Sigmoid colon (tissue), 7 donors: ENCODE measurements around the gene SYNJ1. TPM values are rescaled to one million over a fixed set of nuclear protein-coding genes. Genes with fewer than 3 reads are reported as not detected.
"Not testable (repeated sequence)": the region's sequence is repeated elsewhere in the genome, so short reads cannot be mapped to it uniquely, and the experiment has no call there.

ENCODE experiments used
- DNase-seq: peaks from one replicate; pipeline ENCODE4 v3.0.0-alpha.2; 2019
- H3K27ac ChIP-seq, 4 donors: fragments of 200-600 bp; sonication (generic); one replicate each; pipeline ENCODE4 v1.5.1; 2016 to 2019; ENCODE audit warnings: mild to moderate bottlenecking in 1 of 4
- H3K27me3 ChIP-seq, 3 donors: fragments of 200-600 bp; sonication (generic); one replicate each; pipeline ENCODE4 v1.5.1; 2019; ENCODE audit warnings: mild to moderate bottlenecking in 1 of 3
- H3K36me3 ChIP-seq, 4 donors: fragments of 200-600 bp; sonication (generic); one replicate each; pipeline ENCODE4 v1.5.1; 2016 to 2019
- H3K4me1 ChIP-seq, 4 donors: fragments of 200-600 bp; sonication (generic); one replicate each; pipeline ENCODE4 v1.5.1; 2017 to 2019
- H3K4me3 ChIP-seq, 4 donors: fragments of 200-600 bp; sonication (generic); one replicate each; pipeline ENCODE4 v1.5.1; 2017 to 2019; ENCODE audit warnings: mild to moderate bottlenecking in 2 of 4, moderate library complexity in 1 of 4
- H3K9me3 ChIP-seq, 4 donors: fragments of 200-600 bp in 3 of 4; sonication (generic) in 3 of 4; one replicate each; pipeline versions ENCODE4 v1.5.1 to v1.6.1; 2013 to 2019
- EP300 ChIP-seq, 4 donors: sonication (generic); formaldehyde crosslinking; IDR thresholded peaks; one replicate each; pipeline ENCODE4 v1.6.1; 2017; ENCODE audit warnings: antibody characterized with exemption in 4 of 4
- POLR2A ChIP-seq, 2 donors: fragments of 450-650 bp; IDR thresholded peaks; one replicate each; pipeline ENCODE4 v1.6.1; 2016; ENCODE audit warnings: antibody characterized with exemption in 2 of 2, mild to moderate bottlenecking in 2 of 2, moderate library complexity in 2 of 2
- POLR2AphosphoS5 ChIP-seq, 4 donors: sonication (generic); formaldehyde crosslinking; IDR thresholded peaks; one replicate each; pipeline ENCODE4 v1.6.1; 2017; ENCODE audit warnings: antibody characterized with exemption in 4 of 4
- WGBS, 2 donors: extraction: QIAGEN DNeasy Blood & Tissue Kit; methylation state at CpG; one replicate each; pipeline ENCODE4 v1.1.7; 2013; 5-methylcytosine and 5-hydroxymethylcytosine counted together
- intact Hi-C: fragments of 100-400 bp; cut with DNase I; formaldehyde crosslinking; loops from one replicate; pipeline ENCODE4 v1.15.1; 2023
- polyA plus RNA-seq, 3 donors: library from polyadenylated mRNA; stranded (reverse); fragments of 200-250 nt; gene quantifications; one replicate each; pipeline ENCODE4 v1.2.3, GENCODE V29; 2013
- total RNA-seq, 4 donors: library from RNA; depleted of rRNA; stranded (reverse); fragments of >200 nt; gene quantifications; one replicate each; pipeline ENCODE4 v1.1.0, GENCODE V29; 2016
- TF ChIP-seq, protein P1 (sequence below), 4 experiments: fragments of 450-650 bp in 3 of 4; fragments of 200-600 bp in 1 of 4; IDR thresholded peaks; one replicate each; pipeline ENCODE4 v1.5.1; 2016 to 2019; ENCODE audit warnings: antibody characterized with exemption in 4 of 4, mild to moderate bottlenecking in 3 of 4, moderate library complexity in 2 of 4
- donor health status: healthy with polysubstance abuse.
- donor health status: Bipolar disorder and iron deficiency.
- donor health status: healthy.

SYNJ1 gene
- total and polyA plus RNA-seq, 7 donors: 3.7 to 12.0 (median 5.1) TPM

- H3K27me3 ChIP-seq: no peaks in the 10 kb centered on the region
- DNase-seq: no peak
Observed at GRCh38 chr21:32648165-32648564, 79.6 kb downstream of the SYNJ1 start.

DNA sequence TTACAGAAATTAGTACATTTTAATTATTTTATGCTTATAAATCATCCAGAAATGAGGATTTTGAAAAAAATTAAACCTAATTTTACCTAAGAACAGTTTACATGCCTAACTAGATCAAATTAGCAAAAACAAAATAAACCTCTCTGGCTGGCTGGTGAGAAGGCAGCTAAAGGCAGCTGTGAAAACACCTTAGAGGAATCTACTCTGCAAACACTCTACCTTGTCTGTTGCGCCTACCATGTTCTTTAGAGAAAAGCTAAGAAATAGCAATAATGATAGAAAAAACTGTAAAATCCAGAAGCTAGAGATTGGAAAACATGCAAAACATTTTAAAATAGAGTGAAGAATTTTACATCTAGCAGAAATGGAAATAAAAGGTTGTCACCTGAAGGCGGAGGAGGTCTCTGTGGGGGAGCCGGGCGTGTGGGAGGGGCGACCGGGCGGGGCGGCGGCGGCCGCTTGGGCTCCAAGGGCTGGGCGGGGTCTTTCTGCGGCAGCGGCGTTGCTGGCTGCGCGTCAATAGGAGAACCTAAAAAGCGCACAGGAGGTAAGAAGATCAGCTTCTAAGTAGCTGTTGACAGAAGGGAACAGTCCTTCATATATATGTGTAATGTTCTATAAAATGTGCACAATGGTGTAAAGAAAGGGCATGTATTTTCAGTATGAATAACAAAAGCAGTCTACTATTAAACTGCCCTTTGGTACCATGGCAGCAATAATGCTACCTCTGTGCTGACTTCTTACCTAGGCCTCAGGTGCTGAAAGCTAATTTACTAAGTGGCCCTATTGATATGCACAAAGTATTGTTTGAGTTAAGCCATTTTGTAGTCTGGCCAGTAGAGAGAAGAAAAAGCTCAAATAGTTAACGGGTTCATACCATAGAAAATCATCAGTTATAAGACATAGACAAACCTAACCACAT, 82.3 kb downstream of the SYNJ1 start:
- H3K36me3 ChIP-seq: peaks cover 0 to 81% (median 7%) of the 10 kb centered on the region in 4 donors
- no peak overlapping the region for H3K4me3 ChIP-seq
- intact Hi-C loops: no loop called here
- DNase-seq: no peak
- no peaks in the 10 kb centered on the region for H3K27me3 ChIP-seq
- H3K9me3 ChIP-seq: no peaks in the 10 kb centered on the region
- no peak for TF ChIP-seq POLR2A (IDR thresholded peaks at IDR 0.05)
- TF ChIP-seq EP300 (IDR thresholded peaks at IDR 0.05): no peak
- TF ChIP-seq, protein P1, sequence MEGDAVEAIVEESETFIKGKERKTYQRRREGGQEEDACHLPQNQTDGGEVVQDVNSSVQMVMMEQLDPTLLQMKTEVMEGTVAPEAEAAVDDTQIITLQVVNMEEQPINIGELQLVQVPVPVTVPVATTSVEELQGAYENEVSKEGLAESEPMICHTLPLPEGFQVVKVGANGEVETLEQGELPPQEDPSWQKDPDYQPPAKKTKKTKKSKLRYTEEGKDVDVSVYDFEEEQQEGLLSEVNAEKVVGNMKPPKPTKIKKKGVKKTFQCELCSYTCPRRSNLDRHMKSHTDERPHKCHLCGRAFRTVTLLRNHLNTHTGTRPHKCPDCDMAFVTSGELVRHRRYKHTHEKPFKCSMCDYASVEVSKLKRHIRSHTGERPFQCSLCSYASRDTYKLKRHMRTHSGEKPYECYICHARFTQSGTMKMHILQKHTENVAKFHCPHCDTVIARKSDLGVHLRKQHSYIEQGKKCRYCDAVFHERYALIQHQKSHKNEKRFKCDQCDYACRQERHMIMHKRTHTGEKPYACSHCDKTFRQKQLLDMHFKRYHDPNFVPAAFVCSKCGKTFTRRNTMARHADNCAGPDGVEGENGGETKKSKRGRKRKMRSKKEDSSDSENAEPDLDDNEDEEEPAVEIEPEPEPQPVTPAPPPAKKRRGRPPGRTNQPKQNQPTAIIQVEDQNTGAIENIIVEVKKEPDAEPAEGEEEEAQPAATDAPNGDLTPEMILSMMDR (IDR thresholded peaks at IDR 0.05): no peak
- no peak for TF ChIP-seq POLR2AphosphoS5 (IDR thresholded peaks at IDR 0.05)
- H3K27ac ChIP-seq: no peak overlapping the region
- WGBS, 2 donors: 75 to 76% methylated on average over 19 of the region's 19 CpGs
- no peaks in the 10 kb centered on the region for H3K4me1 ChIP-seq

More at GRCh38 chr21:32648165-32648564, 79.6 kb downstream of the SYNJ1 start:
- intact Hi-C loops: no loop called here
- Histone ChIP-seq H3K27ac (no peak overlapping the region), H3K4me1 (no peaks in the 10 kb centered on the region), H3K36me3 (peaks cover 0 to 71% (median 4%) of the 10 kb centered on the region in 4 donors), H3K9me3 (no peaks in the 10 kb centered on the region), H3K4me3 (no peak overlapping the region)
- TF ChIP-seq, protein P1 (IDR thresholded peaks at IDR 0.05): no peak
- TF ChIP-seq POLR2A (IDR thresholded peaks at IDR 0.05): no peak
- no peak for TF ChIP-seq EP300 (IDR thresholded peaks at IDR 0.05)
- TF ChIP-seq POLR2AphosphoS5 (IDR thresholded peaks at IDR 0.05): no peak

DNA sequence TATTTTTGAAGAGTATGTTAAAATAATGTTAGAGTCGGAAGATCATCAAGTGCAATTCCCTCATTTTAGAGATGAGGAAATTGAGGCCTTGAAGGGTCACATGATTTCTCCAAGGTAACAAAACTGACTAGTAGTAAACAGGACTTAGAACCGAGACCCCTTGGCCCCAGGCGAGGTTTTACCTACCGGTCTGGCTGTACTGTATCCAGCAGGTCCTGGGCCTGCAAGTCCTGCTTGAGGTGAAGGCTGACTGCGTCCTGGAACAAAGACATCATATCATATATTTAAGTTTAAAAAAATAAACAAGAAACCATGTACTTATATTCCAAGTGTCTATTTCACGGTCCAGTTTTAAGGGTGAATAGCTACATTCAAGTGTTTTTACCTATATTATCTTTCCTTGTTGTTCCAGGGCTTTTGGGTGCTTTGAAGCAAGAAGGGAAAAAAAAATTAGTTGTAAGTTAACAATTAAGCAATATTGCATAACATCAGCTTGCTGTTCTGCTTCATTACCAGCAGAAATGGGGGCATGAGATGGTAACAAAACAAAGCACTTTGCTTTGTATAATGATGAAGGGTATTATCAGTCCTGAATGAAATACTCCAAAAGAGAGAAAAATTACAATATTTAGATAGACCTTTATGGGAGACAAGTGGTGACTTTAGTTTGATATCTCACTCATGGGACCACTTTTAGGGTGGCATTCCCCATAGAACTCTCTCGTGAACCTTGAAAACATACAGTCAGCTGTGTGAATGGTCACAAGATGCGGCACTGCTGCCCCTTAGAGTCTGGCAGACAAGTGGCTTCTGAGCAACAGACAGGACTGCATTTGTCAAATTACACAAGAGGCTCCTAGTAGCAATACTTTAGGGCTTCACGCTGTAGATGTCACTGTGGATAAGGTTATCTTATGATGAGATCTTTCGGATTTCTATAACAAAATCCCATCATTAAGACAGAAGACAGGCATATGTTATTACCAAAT, 85.8 kb downstream of the SYNJ1 start:
- TF ChIP-seq POLR2A (IDR thresholded peaks at IDR 0.05): no peak
- TF ChIP-seq EP300 (IDR thresholded peaks at IDR 0.05): no peak
- TF ChIP-seq POLR2AphosphoS5 (IDR thresholded peaks at IDR 0.05): no peak
- TF ChIP-seq, protein P1 (IDR thresholded peaks at IDR 0.05): no peak
- H3K36me3 ChIP-seq: peaks cover 5 to 90% (median 21%) of the 10 kb centered on the region in 4 donors

DNA sequence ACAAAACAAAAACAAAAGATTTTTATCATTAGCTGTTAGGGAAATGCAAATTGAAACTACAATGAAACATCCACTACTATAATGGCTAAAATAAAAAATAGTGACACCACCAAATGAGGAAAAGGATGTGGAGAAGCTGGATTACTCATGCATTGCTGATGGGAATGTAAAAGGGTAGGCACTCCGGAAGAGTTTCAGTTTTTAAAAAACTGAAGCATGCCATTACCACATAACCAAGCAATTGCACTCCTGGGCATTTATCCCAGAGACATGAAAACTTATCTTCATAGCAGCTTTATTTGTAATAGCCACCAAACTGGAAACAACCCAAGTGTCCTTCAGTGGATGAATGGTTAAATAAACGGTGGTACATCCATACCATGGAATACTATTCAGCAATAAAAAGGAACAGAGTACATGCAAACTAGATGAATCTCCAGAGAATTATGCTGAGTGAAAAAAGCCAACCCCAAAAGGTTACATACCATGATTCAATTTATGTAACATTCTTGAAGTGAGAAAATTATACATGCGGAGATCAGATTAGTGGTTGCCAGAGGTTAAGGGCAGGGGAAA, 101.1 kb downstream of the SYNJ1 start:
- TF ChIP-seq EP300 (IDR thresholded peaks at IDR 0.05): no peak
- no peak for TF ChIP-seq POLR2AphosphoS5 (IDR thresholded peaks at IDR 0.05)
- no peak for TF ChIP-seq POLR2A (IDR thresholded peaks at IDR 0.05)
- TF ChIP-seq, protein P1 (IDR thresholded peaks at IDR 0.05): no peak
- H3K27me3 ChIP-seq: no peaks in the 10 kb centered on the region
- H3K27ac ChIP-seq: no peak overlapping the region
- WGBS, 2 donors: 95% methylated on average over 3 of the region's 3 CpGs
- H3K4me3 ChIP-seq: no peak overlapping the region
- H3K4me1 ChIP-seq: peaks cover 0 to 8% (median 0%) of the 10 kb centered on the region in 4 donors
- DNase-seq: no peak
- H3K9me3 ChIP-seq: no peaks in the 10 kb centered on the region
- peaks cover 0 to 22% (median 8%) of the 10 kb centered on the region in 4 donors for H3K36me3 ChIP-seq
- intact Hi-C loops: no loop called here

More for the DNA sequence above, 85.8 kb downstream of the SYNJ1 start:
- no peaks in the 10 kb centered on the region for H3K27me3 ChIP-seq
- no peak for DNase-seq
- no peak overlapping the region for H3K27ac ChIP-seq
- intact Hi-C loops: no loop called here
- 83 to 84% methylated on average over 10 of the region's 10 CpGs for WGBS, 2 donors
- no peaks in the 10 kb centered on the region for H3K9me3 ChIP-seq
- no peak overlapping the region for H3K4me3 ChIP-seq
- H3K4me1 ChIP-seq: no peaks in the 10 kb centered on the region

DNA sequence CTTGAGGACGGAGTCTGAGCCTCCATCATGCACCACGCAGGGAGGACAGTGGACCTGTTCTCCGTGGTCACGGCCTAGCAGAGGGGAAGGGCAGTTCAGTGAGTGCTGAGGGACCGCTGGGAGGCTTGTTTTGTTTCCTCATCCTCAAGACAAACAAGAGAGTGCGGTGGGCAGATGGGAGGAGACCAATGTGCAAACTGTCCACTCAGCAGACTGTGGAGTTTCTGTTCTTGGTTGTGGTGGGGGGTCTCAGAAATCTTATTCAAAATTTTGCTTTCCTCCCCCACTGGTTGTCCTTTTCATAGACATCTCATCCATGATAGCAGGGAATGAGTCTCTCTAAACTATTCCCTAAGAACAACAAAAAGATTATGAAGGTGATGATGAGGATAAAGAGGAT, 109.6 kb downstream of the SYNJ1 start:
- H3K27me3 ChIP-seq, H3K4me1 ChIP-seq, H3K36me3 ChIP-seq, H3K27ac ChIP-seq, intact Hi-C loops, H3K9me3 ChIP-seq, DNase-seq, H3K4me3 ChIP-seq: not testable (repeated sequence)
- 76 to 80% methylated on average over 6 of the region's 6 CpGs for WGBS, 2 donors
